GM10847 (cell line): ENCODE data around the gene SLC39A11.

ENCODE experiments used
- POLR2A ChIP-seq: IDR thresholded peaks from 2 replicates; pipeline ENCODE4 v1.6.1; 2011; ENCODE audit not compliant: insufficient read length; ENCODE audit errors: extremely low read depth

SLC39A11 gene

GRCh38 chr17:72751746-72752145, 340.7 kb downstream of the SLC39A11 start:
- TF ChIP-seq POLR2A: no peak

GRCh38 chr17:72749119-72749572, 343.3 kb downstream of the SLC39A11 start:
- no peak for TF ChIP-seq POLR2A

GRCh38 chr17:72747501-72747900, 345.0 kb downstream of the SLC39A11 start:
- no peak for TF ChIP-seq POLR2A

- no peak for TF ChIP-seq POLR2A
Observed at GRCh38 chr17:72745241-72745640, 347.2 kb downstream of the SLC39A11 start.

GRCh38 chr17:72743037-72743467, 349.4 kb downstream of the SLC39A11 start:
- no peak for TF ChIP-seq POLR2A

GRCh38 chr17:72737151-72737690, 355.3 kb downstream of the SLC39A11 start:
- TF ChIP-seq POLR2A: no peak

- TF ChIP-seq POLR2A: no peak
Observed at GRCh38 chr17:72735592-72735991, 356.9 kb downstream of the SLC39A11 start.

GRCh38 chr17:72735048-72735447, 357.4 kb downstream of the SLC39A11 start:
- no peak for TF ChIP-seq POLR2A

- no peak for TF ChIP-seq POLR2A
Observed at GRCh38 chr17:72734613-72735012, 357.9 kb downstream of the SLC39A11 start.

- no peak for TF ChIP-seq POLR2A
Observed at GRCh38 chr17:72733619-72734282, 358.7 kb downstream of the SLC39A11 start.

GRCh38 chr17:72732893-72733618, 359.4 kb downstream of the SLC39A11 start:
- TF ChIP-seq POLR2A: no peak

GRCh38 chr17:72730077-72730476, 362.4 kb downstream of the SLC39A11 start:
- TF ChIP-seq POLR2A: no peak

- TF ChIP-seq POLR2A: no peak
Observed at GRCh38 chr17:72726936-72727335, 365.6 kb downstream of the SLC39A11 start.

- no peak for TF ChIP-seq POLR2A
Observed at GRCh38 chr17:72725433-72726068, 366.9 kb downstream of the SLC39A11 start.

- no peak for TF ChIP-seq POLR2A
Observed at GRCh38 chr17:72724267-72724666, 368.2 kb downstream of the SLC39A11 start.

- no peak for TF ChIP-seq POLR2A
Observed at GRCh38 chr17:72723711-72724110, 368.8 kb downstream of the SLC39A11 start.
